GM19099 (cell line): Measurements from ENCODE around the gene CD2BP2.

Experiments used
- POLR2A ChIP-seq: IDR thresholded peaks from 3 replicates; pipeline ENCODE4 v1.6.1; 2011; ENCODE audit warnings: low read depth; ENCODE audit not compliant: insufficient read length; ENCODE audit errors: extremely low read depth

Gene CD2BP2

GRCh38 chr16:30355144-30355953 lies at the start of gene CD2BP2:
TSS of gene CD2BP2 (minus strand) at chr16:30355308. CDS start at chr16:30354681, 627 bp downstream.
- TF ChIP-seq POLR2A: peak; percentile 54

- no peak for TF ChIP-seq POLR2A
Measured at GRCh38 chr16:30401768-30402425, 46.8 kb upstream of the CD2BP2 start.

- TF ChIP-seq POLR2A: no peak
Measured at GRCh38 chr16:30399435-30400186, 44.5 kb upstream of the CD2BP2 start.

GRCh38 chr16:30398661-30399434 lies 43.7 kb upstream of the CD2BP2 start:
- TF ChIP-seq POLR2A: no peak

GRCh38 chr16:30397776-30398660 lies 42.9 kb upstream of the CD2BP2 start:
- TF ChIP-seq POLR2A: no peak

- TF ChIP-seq POLR2A: no peak
Measured at GRCh38 chr16:30397056-30397455, 41.9 kb upstream of the CD2BP2 start.

GRCh38 chr16:30395992-30396585 lies 41.0 kb upstream of the CD2BP2 start:
- TF ChIP-seq POLR2A: no peak

GRCh38 chr16:30395155-30395991 lies 40.3 kb upstream of the CD2BP2 start, which contains the start of gene ZNF48:
TSS of gene ZNF48 (plus strand) at chr16:30395420. CDS start at chr16:30395795, 375 bp downstream.
- peak; percentile 64 for TF ChIP-seq POLR2A

- TF ChIP-seq POLR2A: no peak
Measured at GRCh38 chr16:30394592-30395154, 39.6 kb upstream of the CD2BP2 start.

- no peak for TF ChIP-seq POLR2A
Measured at GRCh38 chr16:30383521-30383920, 28.4 kb upstream of the CD2BP2 start.

- peak; percentile 77 for TF ChIP-seq POLR2A
Measured at GRCh38 chr16:30382111-30382881, 27.2 kb upstream of the CD2BP2 start, which contains the start of gene SEPTIN1. TSS of gene SEPTIN1 (minus strand) at chr16:30382561. CDS start at chr16:30382542, 19 bp downstream.
